Pulmonary artery endothelial cell (primary cell): ENCODE data around the gene ADIG. TPM values are rescaled to one million over a fixed set of nuclear protein-coding genes. Genes with fewer than 3 reads are reported as not detected.

Experiments used
- DNase-seq: peaks from one replicate; pipeline ENCODE4 v3.0.0-alpha.2; 2011; ENCODE audit warnings: low read depth, low spot score
- total RNA-seq: library from RNA; depleted of rRNA; stranded (reverse); fragments of >200 nt; gene quantifications from 2 replicates; pipeline ENCODE4 v1.2.3, GENCODE V29; 2014

Gene ADIG
- total RNA-seq, 1 donor from 2014 or later = not detected

DNA sequence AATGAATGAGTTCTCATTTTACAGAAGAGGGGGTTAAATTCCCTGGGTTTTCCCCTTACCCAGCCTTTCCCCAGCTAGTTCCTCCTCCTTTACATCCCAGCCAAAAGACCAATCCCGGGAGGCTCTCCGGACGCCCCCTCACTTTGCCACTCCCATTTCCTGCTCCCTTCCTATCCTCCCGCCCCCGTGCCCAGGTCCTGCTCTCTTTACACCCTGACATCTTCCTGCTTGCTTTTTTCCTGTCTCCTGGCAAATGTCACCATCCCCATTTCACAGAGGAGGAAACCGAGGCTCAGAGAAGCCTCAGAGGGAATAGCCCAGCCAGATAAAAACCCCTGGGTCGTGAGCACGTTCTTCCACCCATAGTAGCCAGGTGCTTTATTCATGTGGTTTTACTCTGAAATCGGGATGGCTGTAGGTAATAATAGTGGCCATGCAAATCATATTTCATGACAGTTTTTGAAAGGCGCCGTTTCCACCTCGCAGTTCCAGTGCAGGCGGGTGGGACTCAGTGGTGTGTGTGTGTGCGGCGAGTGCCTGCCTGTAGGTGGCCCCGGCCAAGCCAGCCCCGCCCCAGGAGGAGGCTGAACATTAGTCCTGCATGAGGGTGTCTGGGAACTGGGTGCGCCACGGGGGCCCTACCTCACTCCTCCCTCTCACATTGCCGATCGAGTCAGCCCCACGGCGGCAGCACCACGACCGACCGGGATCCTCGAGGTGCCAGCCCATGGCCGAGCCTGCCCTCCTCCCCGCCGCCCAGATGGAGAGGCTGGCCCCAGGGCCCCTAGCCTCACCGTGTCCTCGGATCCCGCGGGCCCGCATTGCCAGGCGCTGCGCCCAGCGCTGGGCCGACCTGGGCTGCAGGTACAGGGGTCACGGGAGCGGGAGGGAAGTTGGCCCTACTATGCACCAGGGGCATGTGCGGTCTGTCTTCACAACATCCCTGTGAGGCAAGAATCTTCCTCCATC, 20.5 kb downstream of the ADIG start, which contains the start of gene ARHGAP40:
Gene ARHGAP40, plus strand, starts transcription at position 594 of the 969 bp plus-strand sequence.
- DNase-seq = no peak

DNA sequence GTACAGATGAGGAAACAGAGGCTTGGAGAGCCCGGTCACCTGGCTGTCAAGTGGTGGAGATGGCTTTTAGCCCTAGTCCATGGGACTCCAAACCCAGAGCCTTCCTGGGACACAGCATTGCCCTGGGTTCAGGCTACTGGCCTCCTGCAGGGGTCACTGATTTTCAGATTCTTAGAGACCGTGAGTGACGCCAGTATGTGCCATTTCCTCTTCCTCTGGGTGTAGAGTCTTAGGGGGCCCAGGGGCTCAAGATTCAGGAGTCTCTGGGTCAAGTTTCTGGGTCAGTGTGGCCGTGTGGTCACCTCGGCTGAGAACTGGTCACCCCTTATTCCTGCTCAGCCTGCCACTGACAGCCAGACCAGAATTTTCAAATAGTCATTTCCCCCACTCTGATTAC, 21.2 kb downstream of the ADIG start:
- no peak for DNase-seq

DNA sequence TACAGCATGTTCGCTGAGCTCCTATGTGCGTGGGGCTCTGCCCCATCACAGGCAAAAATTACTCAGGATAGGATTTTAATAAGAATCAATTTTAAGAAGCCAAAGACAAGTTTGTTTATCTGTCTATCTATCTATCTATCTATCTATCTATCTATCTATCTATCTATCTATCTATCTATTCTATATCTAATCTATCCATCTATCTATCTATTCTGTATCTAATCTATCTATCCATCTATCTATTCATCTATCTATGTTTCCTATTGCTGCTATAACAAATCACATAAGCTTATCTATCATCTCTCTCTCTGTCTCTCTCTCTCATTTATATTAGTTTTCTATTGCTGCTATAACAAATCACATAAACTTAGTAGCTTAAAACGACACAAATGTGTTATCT, 22.3 kb downstream of the ADIG start:
- no peak for DNase-seq

DNA sequence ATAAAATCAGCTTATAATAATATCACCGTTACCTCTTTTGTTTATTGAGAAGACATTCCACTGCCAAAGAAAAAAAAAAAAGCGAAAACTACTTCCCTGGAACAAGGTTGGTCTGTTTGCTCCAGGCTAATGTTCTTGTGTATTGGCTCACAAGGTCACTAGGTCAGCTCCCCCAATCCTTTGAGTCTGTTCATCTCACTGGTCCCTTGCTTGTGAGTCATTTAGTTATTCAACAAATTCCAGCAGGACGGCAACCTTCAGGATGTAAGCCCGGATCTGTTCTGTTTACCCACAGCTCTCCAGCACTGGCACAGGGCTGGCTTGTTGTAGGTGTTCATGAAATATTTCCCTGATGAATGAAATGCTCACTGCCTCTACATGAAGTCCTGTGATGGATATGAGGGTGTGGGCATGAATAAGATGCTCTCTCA, 23.9 kb downstream of the ADIG start:
- peak; percentile 87 for DNase-seq

DNA sequence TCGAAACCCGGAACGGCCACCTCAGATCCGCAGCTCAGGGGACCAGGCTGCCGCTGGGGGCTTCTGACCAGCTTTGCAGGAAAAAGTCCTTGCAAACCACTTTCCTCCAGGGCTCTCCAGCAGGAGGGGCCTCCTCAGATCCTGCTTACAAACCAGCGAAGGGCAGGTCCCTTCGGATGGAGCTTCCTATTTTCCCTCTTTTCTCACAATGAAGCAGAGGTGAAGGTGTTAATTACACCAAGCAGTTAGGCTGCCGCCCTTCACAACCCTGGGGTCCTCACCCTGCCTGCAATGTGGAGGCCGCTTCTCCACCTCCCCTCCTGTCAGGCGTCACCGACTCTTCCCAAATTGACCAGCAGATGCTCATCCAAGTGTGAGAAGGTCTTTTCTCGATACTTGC, 26.4 kb downstream of the ADIG start:
- DNase-seq = no peak

DNA sequence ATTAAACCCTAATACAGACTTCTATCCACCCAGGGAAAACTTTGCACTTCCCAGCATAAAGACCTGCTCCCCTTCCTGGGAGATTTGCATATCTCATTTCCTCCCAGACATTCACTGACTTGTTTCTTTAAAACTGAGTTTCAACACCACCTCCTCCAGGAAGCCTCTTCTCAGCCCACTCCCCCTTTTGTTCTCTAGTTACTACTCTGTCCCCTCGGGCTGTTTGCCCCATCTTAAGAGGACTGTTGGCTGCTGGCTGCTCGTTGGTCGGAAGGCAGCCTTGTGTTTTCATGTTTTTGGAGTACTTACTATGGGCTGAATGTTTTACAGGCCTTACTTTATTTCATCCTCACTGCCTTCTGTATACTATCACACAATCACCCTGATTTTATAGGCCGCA, 27.2 kb downstream of the ADIG start:
- DNase-seq = no peak

DNA sequence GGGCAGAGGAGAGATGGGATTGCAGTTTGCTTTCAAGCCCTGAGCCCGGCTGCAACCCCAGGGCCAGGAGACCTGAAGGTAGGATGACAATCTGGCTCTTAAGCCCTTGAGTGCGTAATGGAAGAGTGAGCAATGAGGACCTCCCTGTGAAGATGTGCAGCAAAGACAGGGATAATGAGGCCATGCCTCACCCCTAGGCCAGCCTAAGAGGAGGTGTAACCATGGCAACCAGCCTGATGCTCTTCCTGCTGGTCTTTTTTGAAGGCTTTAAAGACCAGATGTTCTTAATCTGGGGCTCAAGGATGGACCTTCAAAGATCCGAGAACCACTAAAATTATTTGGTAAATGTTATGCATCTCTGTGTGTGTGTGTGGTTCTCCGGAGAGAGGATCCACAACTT, 28.8 kb downstream of the ADIG start:
- DNase-seq = no peak

DNA sequence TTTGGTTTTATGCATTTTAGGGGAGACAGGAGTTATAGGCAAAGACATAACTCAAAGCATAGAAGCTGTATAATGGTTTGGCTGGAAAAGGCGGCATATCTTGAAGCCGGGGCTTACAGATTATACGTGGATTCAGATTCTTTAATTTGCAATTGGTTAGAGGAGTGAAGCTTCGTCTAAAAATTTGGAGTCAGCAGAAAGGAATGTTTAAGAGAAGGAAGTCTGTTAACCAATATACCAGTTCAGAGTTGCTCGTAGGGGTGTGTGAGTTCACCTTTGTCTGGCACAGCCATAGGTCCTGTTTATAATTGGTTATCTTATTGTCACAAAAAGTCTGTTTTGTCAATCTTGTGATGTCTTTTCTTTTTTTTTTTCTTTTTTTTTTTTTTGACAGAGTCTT, 29.5 kb downstream of the ADIG start:
- DNase-seq = no peak

DNA sequence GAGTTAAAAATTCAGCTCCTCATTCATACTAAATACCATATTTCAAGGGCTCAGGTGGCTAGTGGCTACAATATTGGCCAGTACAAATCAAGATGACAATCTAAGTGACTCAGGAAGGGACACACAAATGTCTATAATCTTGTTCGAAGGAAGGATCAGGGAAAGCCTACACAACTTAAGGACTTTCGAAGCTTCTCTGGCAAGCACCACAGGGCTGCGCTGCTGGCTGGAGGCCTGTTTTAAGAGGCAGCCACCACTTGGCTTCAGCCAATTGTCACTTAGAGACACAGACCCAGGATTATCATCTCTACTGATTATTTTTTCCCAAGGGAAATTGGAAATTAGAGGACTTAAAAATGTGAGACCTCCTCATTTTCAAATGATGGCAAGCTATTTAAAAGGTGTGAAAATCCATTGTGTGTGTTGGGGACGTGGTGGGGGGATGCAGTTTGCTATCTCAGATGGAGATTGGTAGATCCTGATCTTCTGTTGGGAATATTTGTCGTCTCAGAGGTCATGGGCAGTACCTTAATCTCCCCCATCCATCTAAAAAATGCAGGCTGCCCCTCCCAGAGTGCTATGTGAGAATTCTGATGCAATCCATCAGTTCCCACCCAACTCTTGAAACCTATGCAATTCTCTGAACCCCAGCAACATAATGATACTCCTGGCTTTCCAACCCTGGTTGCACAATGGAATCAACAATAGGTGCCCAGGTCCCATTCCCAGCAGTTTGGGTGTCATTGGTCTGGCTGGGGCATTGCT, 31.9 kb downstream of the ADIG start:
- no peak for DNase-seq

DNA sequence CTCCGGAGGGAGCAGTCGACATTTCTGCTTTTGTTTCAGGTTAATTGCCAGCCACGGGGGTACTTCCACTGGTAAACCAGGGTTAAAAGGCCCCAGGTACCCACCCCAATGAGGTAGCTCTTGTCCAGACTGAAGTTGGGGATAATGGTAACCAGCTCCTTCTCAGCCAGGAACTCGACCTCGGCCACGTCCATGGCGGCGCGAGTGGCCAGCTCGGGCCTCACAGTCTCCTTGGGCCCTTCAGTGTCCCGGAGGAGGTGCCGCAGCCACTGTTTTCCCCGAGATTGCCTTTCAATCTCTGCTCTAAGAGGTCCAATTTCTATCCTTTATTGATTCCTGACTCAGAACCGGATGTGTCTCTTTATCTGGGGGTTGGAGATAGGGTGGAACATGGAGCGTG, 34.3 kb downstream of the ADIG start:
- no peak for DNase-seq

DNA sequence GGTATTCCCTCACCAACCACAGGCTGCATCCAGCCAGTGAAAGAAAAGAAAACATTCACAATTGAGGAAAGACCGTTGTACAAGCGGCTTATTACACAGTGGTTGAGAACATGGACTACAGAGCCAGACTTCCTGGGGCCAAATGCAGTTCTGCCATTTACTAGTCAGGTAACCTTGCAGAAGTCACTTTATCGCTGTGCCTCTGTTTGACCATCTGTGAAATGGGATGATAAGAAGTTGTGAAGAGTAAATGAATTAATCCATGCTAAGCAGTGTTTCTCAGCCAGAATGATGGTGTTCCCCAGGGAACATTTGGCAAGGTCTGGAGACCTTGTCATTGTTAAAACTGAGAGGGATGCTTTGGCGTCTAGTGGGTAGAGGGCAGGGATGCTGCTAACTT, 35.5 kb downstream of the ADIG start:
- no peak for DNase-seq

DNA sequence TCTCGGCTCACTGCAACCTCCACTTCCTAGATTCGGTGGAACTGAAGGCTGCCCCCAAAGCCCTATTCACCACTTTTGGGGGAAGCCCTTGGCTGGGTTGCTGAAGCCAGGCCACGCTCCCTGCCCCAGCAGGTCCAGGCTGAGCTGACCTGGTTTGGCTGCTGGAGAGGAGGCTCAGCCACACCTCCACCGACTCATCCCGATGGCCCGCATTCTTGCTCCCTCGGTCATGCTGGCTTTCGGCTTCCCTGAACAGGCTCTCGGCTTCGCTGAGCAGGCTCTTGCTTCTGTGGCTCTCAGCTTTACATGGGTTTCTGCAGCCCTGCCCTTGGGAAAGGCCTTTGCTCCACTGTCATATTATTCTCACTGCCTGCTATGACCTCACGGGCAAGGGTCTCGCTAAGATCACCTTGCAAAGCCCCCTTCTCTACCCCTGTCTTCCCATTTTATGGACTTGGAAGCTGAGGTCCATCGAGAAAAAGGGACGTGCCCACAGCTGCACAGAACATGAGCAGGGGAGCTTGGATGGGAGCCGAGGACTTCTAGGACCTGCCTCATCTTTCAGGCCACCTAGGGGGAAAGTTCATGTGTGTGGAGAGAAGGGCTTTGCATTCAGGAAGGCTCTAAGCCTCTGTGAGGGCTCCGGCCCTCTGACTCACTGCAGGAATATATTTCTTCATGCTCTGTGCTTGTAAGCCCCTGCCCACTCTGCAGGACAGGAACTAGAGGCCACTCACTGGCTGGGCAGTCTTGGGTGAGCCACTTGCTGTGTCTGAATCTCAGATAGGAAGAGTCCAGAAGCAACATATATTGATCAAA, 36.2 kb downstream of the ADIG start:
- DNase-seq = no peak

DNA sequence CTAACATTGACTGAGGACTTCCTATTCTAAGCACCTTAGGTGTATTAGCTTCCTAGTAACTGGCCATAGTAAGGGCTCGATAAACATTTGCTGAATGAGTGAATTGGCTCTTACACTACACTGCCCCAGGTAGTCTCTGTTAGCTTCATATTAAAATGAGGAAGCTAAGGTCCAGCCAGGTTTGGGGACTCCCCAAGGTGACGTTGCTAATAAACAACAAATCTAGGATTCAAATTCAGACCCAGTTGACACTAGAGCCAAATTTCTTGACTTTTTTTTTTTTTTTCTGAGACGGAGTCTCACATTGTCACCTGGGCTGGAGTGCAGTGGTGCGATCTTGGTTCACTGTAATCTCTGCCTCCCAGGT, 36.8 kb downstream of the ADIG start:
- no peak for DNase-seq

DNA sequence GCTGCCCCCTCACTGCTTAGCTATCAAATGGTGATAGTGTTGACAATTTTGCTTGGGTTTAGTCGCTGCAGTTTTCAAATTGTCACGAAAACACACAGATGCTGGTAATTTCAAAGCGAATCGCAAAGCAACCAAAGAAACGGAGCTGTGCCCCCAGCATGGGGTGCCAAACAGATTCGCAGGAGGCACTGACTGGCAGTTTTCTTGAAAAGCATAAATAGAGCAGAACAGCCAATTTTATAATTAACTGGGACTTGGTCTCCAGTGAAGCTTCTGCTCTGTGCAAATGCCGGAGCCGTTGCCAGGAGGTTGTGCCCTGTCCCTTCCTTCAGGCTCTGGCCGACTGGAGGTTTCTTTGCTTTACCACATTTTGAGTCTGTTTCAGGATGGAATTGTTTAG, 39.4 kb downstream of the ADIG start:
- no peak for DNase-seq

DNA sequence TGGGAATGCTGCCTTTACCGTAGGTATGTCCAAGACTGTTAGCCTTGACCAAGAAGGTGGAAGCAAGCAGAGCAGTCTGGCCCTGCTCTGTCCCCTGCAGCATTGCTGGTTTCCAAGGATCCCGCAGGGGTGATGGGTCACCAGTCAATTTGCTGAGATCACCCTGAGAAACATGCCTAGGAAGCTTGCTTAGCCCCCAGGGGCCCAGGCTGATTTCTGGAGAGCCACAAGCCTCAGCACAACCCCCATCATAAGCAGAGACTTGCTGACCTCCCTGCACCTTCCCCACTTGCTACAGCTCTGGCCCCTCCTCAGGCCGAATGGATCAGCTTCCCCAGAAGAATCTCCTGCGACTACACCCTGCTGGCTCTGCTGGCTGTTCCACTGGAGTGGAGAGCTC, 42.1 kb downstream of the ADIG start:
- DNase-seq = no peak

DNA sequence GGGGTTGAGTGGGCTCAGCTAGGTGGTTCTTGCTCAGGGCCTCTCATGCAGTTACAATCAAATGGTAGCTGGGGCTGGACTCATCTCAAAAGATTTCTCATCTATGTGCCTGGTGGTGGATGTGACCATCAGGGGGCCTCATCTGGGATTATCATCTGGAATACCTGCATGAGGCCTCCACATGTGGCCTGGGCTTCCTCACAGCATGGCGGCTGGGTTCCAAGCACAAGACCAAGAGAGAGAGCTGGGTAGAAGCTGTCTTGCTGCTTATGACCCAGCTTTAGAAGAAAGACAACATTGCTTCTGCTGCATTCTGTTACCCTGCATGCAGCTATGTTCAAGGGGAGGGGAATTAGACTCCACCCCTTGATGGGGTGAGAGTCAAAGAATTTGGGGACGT, 43.1 kb downstream of the ADIG start:
- no peak for DNase-seq

DNA sequence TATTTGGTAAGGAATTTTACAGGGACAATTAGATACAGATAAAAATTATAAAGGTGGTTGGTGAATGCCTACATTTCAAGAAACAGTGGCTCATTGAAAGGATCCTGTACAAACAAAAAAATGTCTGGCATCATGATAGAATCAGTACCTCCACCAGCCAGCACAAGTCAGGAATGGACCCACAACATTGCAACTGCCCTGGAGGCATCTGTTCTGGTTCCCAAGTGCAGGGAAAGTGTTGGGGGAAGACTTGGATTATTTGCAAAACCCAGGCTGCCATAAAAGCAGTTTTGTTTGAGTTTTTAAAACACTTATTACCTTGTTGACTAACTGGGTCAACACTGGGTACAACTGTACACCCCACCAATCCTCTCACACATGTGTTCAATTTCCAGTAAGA, 44.9 kb downstream of the ADIG start:
- no peak for DNase-seq

DNA sequence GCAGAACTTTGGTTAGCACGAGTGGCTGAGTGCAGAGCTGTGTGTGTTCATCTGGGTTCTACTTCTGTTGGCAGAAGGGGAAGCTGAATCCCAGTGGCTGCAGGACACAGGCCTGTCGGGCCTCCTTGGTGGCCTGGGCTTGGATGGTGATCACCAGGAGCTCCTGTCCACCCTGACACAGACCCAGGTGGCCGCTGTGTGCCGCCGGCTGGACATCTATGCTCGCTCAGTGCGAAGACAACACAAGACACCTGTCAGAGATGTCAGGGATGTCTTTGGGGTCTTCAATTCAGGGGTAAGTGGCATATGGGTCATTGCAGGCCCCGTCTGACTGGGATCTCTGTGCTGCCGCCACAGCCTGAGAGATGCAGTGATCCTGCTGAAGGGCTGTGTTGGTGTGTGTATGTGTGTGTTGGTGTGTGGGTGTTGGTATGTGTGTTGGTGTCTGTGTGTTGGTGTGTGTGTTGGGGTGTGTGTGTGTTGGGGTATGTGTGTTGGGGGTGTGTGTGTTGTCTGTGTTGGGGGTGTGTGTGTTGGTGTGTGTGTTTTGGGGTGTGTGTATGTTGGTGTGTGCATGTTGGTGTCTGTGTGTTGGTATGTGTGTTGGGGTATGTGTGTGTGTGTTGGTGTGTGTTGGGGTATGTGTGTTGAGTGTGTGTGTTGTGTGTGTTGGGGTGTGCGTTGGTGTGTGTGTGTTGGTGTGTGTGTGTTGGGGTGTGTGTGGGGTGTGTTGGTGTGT, 46.1 kb downstream of the ADIG start:
- DNase-seq = no peak

DNA sequence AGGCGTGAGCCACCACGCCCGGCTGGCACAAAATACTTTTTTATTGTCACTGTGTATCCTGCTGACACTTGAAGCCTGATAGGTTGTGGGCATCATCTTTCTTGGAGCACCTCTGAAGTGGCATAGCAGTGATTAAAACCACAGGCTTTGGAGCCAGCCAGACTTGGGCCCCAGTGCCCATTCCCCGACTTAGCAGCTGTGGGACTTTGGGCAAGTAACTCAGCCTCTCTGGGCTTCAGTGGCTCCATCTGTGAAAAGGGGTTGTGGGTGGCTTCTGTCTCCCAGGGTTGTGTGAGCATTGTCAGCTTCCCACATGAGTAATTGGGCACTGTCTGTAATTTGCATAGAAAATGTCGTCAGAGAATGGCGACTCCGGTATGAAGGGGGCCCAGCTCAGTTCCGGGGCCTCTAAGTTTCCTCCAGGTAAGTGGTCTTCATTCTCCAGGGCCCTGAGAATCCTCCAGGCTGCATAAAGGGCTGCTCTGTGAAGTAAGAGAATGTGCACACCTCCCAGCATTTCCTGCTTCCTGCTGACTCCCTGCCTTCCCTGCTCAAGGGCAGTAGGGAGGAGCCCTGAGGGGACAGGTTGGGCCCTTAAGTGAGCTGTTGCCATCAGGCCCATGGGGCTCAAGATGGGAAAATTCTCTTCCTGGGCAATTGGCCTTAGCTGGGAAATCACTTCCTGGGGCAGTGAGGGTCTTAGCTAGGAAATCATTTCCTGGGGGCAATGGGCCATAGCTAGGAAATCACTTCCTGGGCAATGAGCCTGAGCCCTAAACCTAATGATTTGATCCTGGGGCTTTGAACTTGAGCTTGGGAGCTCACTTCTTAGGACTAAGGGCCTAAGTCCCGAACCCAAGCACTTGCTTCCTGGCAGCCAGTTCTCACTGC, 47.8 kb downstream of the ADIG start:
- DNase-seq = no peak

DNA sequence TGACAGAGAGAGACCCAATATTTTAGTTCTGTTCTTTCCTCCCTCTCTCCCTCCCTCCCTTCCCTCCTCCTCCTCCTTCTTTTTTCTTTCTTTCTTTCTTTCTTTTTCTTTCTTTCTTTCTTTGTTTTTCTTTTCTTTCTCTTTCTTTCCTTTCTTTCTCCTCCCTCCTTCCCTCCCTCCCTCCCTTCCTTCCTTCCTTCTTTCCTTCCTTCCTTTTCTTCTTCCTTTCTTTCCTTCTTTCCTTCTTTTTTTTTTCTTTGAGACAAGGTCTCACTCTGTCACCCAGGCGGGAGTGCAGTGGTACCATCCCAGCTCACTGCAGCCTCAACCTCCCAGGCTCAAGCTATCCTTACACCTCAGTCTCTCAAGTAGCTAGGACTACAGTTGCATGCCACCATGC, 49.0 kb downstream of the ADIG start:
- DNase-seq = no peak
